ENCODE data around the gene RAB7A.
A peak's percentile ranks its signal among the peaks of the same experiment; 100 is the strongest.

- TF ChIP-seq, protein P1, sequence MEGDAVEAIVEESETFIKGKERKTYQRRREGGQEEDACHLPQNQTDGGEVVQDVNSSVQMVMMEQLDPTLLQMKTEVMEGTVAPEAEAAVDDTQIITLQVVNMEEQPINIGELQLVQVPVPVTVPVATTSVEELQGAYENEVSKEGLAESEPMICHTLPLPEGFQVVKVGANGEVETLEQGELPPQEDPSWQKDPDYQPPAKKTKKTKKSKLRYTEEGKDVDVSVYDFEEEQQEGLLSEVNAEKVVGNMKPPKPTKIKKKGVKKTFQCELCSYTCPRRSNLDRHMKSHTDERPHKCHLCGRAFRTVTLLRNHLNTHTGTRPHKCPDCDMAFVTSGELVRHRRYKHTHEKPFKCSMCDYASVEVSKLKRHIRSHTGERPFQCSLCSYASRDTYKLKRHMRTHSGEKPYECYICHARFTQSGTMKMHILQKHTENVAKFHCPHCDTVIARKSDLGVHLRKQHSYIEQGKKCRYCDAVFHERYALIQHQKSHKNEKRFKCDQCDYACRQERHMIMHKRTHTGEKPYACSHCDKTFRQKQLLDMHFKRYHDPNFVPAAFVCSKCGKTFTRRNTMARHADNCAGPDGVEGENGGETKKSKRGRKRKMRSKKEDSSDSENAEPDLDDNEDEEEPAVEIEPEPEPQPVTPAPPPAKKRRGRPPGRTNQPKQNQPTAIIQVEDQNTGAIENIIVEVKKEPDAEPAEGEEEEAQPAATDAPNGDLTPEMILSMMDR (conservative IDR thresholded peaks at IDR 0.05; ENCODE audit: low read depth in 2 of 2) = peak; percentile 15 to 59; a peak in 3 of 4 replicates
- TF ChIP-seq REST (IDR thresholded peaks at IDR 0.05; ENCODE audit: unreplicated experiment) (no peak), CREB1 (CRISPR knock-in tag; IDR thresholded peaks at IDR 0.05; ENCODE audit: low read depth) (no peak), POLR2AphosphoS5 (IDR thresholded peaks at IDR 0.05; ENCODE audit: low read depth) (no peak), EZH2 (IDR thresholded peaks at IDR 0.05; ENCODE audit: low read depth, unreplicated experiment) (no peak), EZH2phosphoT487 (IDR thresholded peaks at IDR 0.05; ENCODE audit: unreplicated experiment) (no peak), JUNB (IDR thresholded peaks at IDR 0.05; ENCODE audit: unreplicated experiment) (no peak)
Measured at GRCh38 chr3:128849911-128850455, 124.0 kb downstream of the RAB7A start.
